BLaER1 (cell line): Measurements from ENCODE around the gene TRIM68.

Source experiments
- H3K27ac ChIP-seq: shearing (Covaris generic); formaldehyde crosslinking; 2 replicates; pipeline ENCODE4 v1.8.1; 2022
- H3K27me3 ChIP-seq: shearing (Covaris generic); formaldehyde crosslinking; 2 replicates; pipeline ENCODE4 v1.8.1; 2022
- H3K36me3 ChIP-seq: shearing (Covaris generic); formaldehyde crosslinking; 2 replicates; pipeline ENCODE4 v1.8.1; 2022
- H3K4me1 ChIP-seq: shearing (Covaris generic); formaldehyde crosslinking; 2 replicates; pipeline ENCODE4 v1.8.1; 2022
- H3K4me2 ChIP-seq: shearing (Covaris generic); formaldehyde crosslinking; 2 replicates; pipeline ENCODE4 v1.8.1; 2022
- H3K4me3 ChIP-seq: shearing (Covaris generic); formaldehyde crosslinking; 2 replicates; pipeline ENCODE4 v1.8.1; 2022
- H3K9ac ChIP-seq: shearing (Covaris generic); formaldehyde crosslinking; 2 replicates; pipeline ENCODE4 v1.8.1; 2022
- H3K9me3 ChIP-seq: shearing (Covaris generic); formaldehyde crosslinking; 2 replicates; pipeline ENCODE4 v1.8.1; 2022
- H4K20me1 ChIP-seq: shearing (Covaris generic); formaldehyde crosslinking; 2 replicates; pipeline ENCODE4 v1.8.1; 2022
- Cebpa-rat ChIP-seq: shearing (Covaris generic); IDR thresholded peaks from 2 replicates; pipeline ENCODE4 v1.8.1; 2022

The TRIM68 gene, protein sequence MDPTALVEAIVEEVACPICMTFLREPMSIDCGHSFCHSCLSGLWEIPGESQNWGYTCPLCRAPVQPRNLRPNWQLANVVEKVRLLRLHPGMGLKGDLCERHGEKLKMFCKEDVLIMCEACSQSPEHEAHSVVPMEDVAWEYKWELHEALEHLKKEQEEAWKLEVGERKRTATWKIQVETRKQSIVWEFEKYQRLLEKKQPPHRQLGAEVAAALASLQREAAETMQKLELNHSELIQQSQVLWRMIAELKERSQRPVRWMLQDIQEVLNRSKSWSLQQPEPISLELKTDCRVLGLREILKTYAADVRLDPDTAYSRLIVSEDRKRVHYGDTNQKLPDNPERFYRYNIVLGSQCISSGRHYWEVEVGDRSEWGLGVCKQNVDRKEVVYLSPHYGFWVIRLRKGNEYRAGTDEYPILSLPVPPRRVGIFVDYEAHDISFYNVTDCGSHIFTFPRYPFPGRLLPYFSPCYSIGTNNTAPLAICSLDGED

GRCh38 chr11:4607781-4608666 lies at the start of gene TRIM68:
Gene TRIM68 (minus strand): TSS chr11:4608231. CDS start chr11:4605504, 2,727 bp downstream.
- peak within 1 kb of the TSS; percentile 85 for H3K4me2 ChIP-seq
- peak within 1 kb of the TSS; percentile 85 for H3K27ac ChIP-seq
- H3K9me3 ChIP-seq: no peaks in the 10 kb centered on the region
- H3K4me1 ChIP-seq: peaks cover 23% of the 10 kb centered on the region
- H4K20me1 ChIP-seq: no peaks in the 10 kb centered on the region
- TF ChIP-seq Cebpa-rat: no peak
- no peaks in the 10 kb centered on the region for H3K27me3 ChIP-seq
- H3K4me3 ChIP-seq: peak within 1 kb of the TSS; percentile 86
- H3K36me3 ChIP-seq: peaks cover 23% of the 10 kb centered on the region
- H3K9ac ChIP-seq: peak within 1 kb of the TSS; percentile 85

DNA sequence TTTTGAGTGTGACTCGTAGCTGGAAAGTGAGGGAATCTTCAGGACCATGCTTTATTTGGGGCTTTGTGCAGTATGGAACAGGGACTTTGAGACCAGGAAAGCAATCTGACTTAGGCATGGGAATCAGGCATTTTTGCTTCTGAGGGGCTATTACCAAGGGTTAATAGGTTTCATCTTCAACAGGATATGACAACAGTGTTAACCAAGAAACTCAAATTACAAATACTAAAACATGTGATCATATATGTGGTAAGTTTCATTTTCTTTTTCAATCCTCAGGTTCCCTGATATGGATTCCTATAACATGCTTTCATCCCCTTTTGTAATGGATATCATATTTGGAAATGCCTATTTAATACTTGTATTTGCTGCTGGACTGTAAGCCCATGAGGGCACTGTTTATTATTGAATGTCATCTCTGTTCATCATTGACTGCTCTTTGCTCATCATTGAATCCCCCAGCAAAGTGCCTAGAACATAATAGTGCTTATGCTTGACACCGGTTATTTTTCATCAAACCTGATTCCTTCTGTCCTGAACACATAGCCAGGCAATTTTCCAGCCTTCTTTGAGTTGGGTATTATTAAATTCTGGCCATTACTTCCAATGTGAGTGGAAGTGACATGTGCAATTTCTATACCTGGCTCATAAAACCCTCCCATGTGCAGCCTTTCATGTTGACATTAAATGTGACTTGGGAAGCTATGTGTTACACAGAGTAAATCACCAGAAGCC lies 46.8 kb upstream of the TRIM68 start:
- H4K20me1 ChIP-seq: no peaks in the 10 kb centered on the region
- no peak for TF ChIP-seq Cebpa-rat
- H3K9me3 ChIP-seq: no peaks in the 10 kb centered on the region
- H3K4me3 ChIP-seq: no peak overlapping the region
- H3K4me2 ChIP-seq: no peak overlapping the region
- H3K27ac ChIP-seq: no peak overlapping the region
- no peaks in the 10 kb centered on the region for H3K4me1 ChIP-seq
- no peaks in the 10 kb centered on the region for H3K27me3 ChIP-seq
- no peak overlapping the region for H3K9ac ChIP-seq
- H3K36me3 ChIP-seq: no peaks in the 10 kb centered on the region

GRCh38 chr11:4647766-4648165 lies 39.7 kb upstream of the TRIM68 start:
- Histone ChIP-seq H4K20me1 (no peaks in the 10 kb centered on the region), H3K9ac (no peak overlapping the region), H3K4me1 (peaks cover 5% of the 10 kb centered on the region; the same call in 1 of the 2 replicates), H3K4me3 (no peak overlapping the region), H3K27ac (no peak overlapping the region), H3K27me3 (no peaks in the 10 kb centered on the region), H3K9me3 (no peaks in the 10 kb centered on the region), H3K4me2 (no peak overlapping the region), H3K36me3 (no peaks in the 10 kb centered on the region)
- TF ChIP-seq Cebpa-rat: no peak

DNA sequence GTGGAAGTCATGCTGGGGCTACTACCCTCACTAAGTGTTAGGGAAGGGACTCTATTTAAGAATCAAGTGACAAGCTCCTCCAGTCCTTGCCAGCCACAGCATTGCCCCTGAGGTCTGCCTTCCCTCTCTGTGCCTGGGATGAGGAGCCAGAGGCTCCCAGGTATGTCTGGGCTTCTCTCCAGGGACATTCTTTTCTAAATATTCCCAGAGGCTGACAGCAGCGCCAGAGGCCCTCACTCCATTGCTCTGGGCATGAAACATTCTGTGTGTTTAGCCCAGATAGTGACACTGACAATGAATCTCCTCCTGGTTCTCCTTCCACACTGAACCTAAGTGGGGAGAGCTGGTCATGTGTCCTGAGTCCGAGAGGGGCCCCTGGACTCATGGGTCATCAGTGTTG lies 37.9 kb upstream of the TRIM68 start:
- Histone ChIP-seq H3K36me3 (no peaks in the 10 kb centered on the region), H3K27me3 (no peaks in the 10 kb centered on the region), H3K4me2 (no peak overlapping the region), H3K4me3 (no peak overlapping the region), H3K9me3 (no peaks in the 10 kb centered on the region), H4K20me1 (no peaks in the 10 kb centered on the region), H3K27ac (no peak overlapping the region), H3K9ac (no peak overlapping the region), H3K4me1 (peaks cover 9% of the 10 kb centered on the region; the same call in 1 of the 2 replicates)
- no peak for TF ChIP-seq Cebpa-rat

- Histone ChIP-seq H3K27ac (no peak overlapping the region), H3K9ac (no peak overlapping the region), H3K4me1 (peaks cover 9% of the 10 kb centered on the region; the same call in 1 of the 2 replicates), H3K36me3 (no peaks in the 10 kb centered on the region), H3K4me2 (no peak overlapping the region), H4K20me1 (no peaks in the 10 kb centered on the region), H3K9me3 (no peaks in the 10 kb centered on the region), H3K4me3 (no peak overlapping the region), H3K27me3 (no peaks in the 10 kb centered on the region)
- TF ChIP-seq Cebpa-rat: no peak
These were observed 36.2 kb upstream of the TRIM68 start for GRCh38 chr11:4644233-4644632.

GRCh38 chr11:4643682-4644081 lies 35.7 kb upstream of the TRIM68 start, which contains the start of gene OR51E1:
Gene OR51E1 (plus strand): TSS chr11:4643982. CDS start chr11:4652527, 8,545 bp downstream.
- Histone ChIP-seq H3K9ac (no peak within 1 kb of the TSS), H3K4me2 (peak within 1 kb of the TSS; percentile 13; the same call in 1 of the 2 replicates), H3K27me3 (no peaks in the 10 kb centered on the region), H3K4me1 (peaks cover 9% of the 10 kb centered on the region; the same call in 1 of the 2 replicates), H4K20me1 (no peaks in the 10 kb centered on the region), H3K4me3 (no peak within 1 kb of the TSS), H3K27ac (no peak within 1 kb of the TSS), H3K9me3 (no peaks in the 10 kb centered on the region), H3K36me3 (no peaks in the 10 kb centered on the region)
- TF ChIP-seq Cebpa-rat: no peak

DNA sequence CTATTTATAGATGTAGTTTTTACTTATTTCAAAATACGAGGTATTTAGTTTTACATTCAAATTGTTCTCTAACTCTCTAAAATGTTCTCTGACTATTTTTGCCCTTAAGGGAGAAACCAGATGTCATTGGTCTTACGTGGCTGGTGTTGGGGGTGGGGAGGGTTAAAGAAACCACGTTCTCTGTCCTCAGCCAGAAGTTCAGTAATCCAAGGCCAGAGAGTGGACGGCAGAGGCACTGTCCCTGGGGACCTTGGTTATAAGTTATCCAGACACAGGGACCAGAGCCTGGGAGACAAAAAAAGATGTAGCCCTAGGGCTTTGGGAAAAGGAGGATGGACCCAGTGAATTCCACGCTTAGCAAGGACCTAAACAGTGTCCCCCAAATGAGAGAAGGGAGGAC lies 35.0 kb upstream of the TRIM68 start:
- Histone ChIP-seq H3K27ac (no peak overlapping the region), H3K9me3 (no peaks in the 10 kb centered on the region), H4K20me1 (no peaks in the 10 kb centered on the region), H3K9ac (no peak overlapping the region), H3K27me3 (no peaks in the 10 kb centered on the region), H3K4me1 (peaks cover 9% of the 10 kb centered on the region; the same call in 1 of the 2 replicates), H3K36me3 (no peaks in the 10 kb centered on the region), H3K4me3 (no peak overlapping the region), H3K4me2 (no peak overlapping the region)
- no peak for TF ChIP-seq Cebpa-rat

GRCh38 chr11:4642043-4642442 lies 34.0 kb upstream of the TRIM68 start:
- no peak for TF ChIP-seq Cebpa-rat
- Histone ChIP-seq H3K4me2 (no peak overlapping the region), H3K9ac (no peak overlapping the region)

GRCh38 chr11:4641501-4641900 lies 33.5 kb upstream of the TRIM68 start:
- no peaks in the 10 kb centered on the region for H4K20me1 ChIP-seq
- no peak for TF ChIP-seq Cebpa-rat
- H3K4me1 ChIP-seq: peaks cover 9% of the 10 kb centered on the region; the same call in 1 of the 2 replicates
- no peaks in the 10 kb centered on the region for H3K36me3 ChIP-seq
- no peak overlapping the region for H3K9ac ChIP-seq
- no peak overlapping the region for H3K4me2 ChIP-seq
- no peak overlapping the region for H3K27ac ChIP-seq
- no peaks in the 10 kb centered on the region for H3K27me3 ChIP-seq
- no peaks in the 10 kb centered on the region for H3K9me3 ChIP-seq
- H3K4me3 ChIP-seq: no peak overlapping the region

More at GRCh38 chr11:4642043-4642442, 34.0 kb upstream of the TRIM68 start:
- H3K27me3 ChIP-seq: no peaks in the 10 kb centered on the region
- no peaks in the 10 kb centered on the region for H3K36me3 ChIP-seq
- no peak overlapping the region for H3K27ac ChIP-seq
- no peaks in the 10 kb centered on the region for H4K20me1 ChIP-seq
- peaks cover 9% of the 10 kb centered on the region; the same call in 1 of the 2 replicates for H3K4me1 ChIP-seq
- no peak overlapping the region for H3K4me3 ChIP-seq
- no peaks in the 10 kb centered on the region for H3K9me3 ChIP-seq
